MM.1S (cell line): ENCODE results near the gene TRNP1.

Experiments
- DNase-seq: peaks from one replicate; pipeline ENCODE4 v3.0.0-alpha.2; 2015
- H2AFZ ChIP-seq: fragments of 300-600 bp; sonication (generic); 2 replicates; pipeline ENCODE4 v1.6.0; 2016; ENCODE audit warnings: antibody characterized with exemption, low read length
- H3F3A ChIP-seq: fragments of 300-600 bp; sonication (generic); 2 replicates; pipeline ENCODE4 v1.6.1; 2016; ENCODE audit warnings: mild to moderate bottlenecking, antibody characterized with exemption, low read length, moderate library complexity, mixed read lengths; ENCODE audit not compliant: insufficient read depth
- H3K27ac ChIP-seq: fragments of 300-600 bp; sonication (generic); 2 replicates; pipeline ENCODE4 v1.5.1; 2016; ENCODE audit warnings: mild to moderate bottlenecking, low read length
- H3K27me3 ChIP-seq: fragments of 300-600 bp; sonication (generic); replicated peaks from 2 replicates; pipeline ENCODE4 v1.6.0; 2016; ENCODE audit warnings: low read length; ENCODE audit not compliant: insufficient read depth
- H3K36me3 ChIP-seq: fragments of 300-600 bp; sonication (generic); replicated peaks from 2 replicates; pipeline ENCODE4 v1.6.1; 2016; ENCODE audit warnings: mild to moderate bottlenecking, low read length, mixed read lengths; ENCODE audit not compliant: insufficient read depth
- H3K4me1 ChIP-seq: fragments of 300-600 bp; sonication (generic); 2 replicates; pipeline ENCODE4 v1.6.1; 2016; ENCODE audit warnings: low read length, mixed read lengths
- H3K4me2 ChIP-seq: fragments of 300-600 bp; sonication (generic); 2 replicates; pipeline ENCODE4 v1.6.0; 2016; ENCODE audit warnings: low read depth, low read length
- H3K4me3 ChIP-seq: fragments of 300-600 bp; sonication (generic); 2 replicates; pipeline ENCODE4 v1.5.1; 2016; ENCODE audit warnings: low read length, mixed read lengths
- H3K79me2 ChIP-seq: fragments of 300-600 bp; sonication (generic); 2 replicates; pipeline ENCODE4 v1.6.1; 2016; ENCODE audit warnings: mixed run types, low read length, mixed read lengths
- H3K9ac ChIP-seq: fragments of 300-600 bp; sonication (generic); 2 replicates; pipeline ENCODE4 v1.6.1; 2016; ENCODE audit warnings: low read length, mixed read lengths
- H3K9me2 ChIP-seq: fragments of 300-600 bp; sonication (generic); replicated peaks from 2 replicates; pipeline ENCODE4 v1.6.1; 2016; ENCODE audit warnings: mild to moderate bottlenecking, low read length, mixed read lengths; ENCODE audit not compliant: insufficient read depth
- H3K9me3 ChIP-seq: fragments of 300-600 bp; sonication (generic); replicated peaks from 2 replicates; pipeline ENCODE4 v1.6.1; 2016; ENCODE audit warnings: mild to moderate bottlenecking, low read length, mixed read lengths; ENCODE audit not compliant: insufficient read depth
- H4K20me1 ChIP-seq: fragments of 300-600 bp; sonication (generic); 2 replicates; pipeline ENCODE4 v1.6.1; 2016; ENCODE audit warnings: mild to moderate bottlenecking, low read length, moderate library complexity, mixed read lengths; ENCODE audit not compliant: insufficient read depth
- CTCF ChIP-seq: fragments of 300-600 bp; sonication (generic); IDR thresholded peaks from 2 replicates; pipeline ENCODE4 v1.5.1; 2016; ENCODE audit warnings: antibody characterized with exemption, low read length, mixed read lengths
- EZH2 ChIP-seq: fragments of 300-600 bp; sonication (generic); optimal IDR thresholded peaks from 2 replicates; pipeline ENCODE3; 2017; ENCODE audit warnings: low read depth, mild to moderate bottlenecking, antibody characterized with exemption, low read length, mixed read lengths
- EZH2phosphoT487 ChIP-seq: fragments of 300-600 bp; sonication (generic); IDR thresholded peaks from 2 replicates; pipeline ENCODE4 v1.6.1; 2018; ENCODE audit warnings: antibody characterized with exemption, low read length

TRNP1 gene

GRCh38 chr1:26999440-26999987, 6.0 kb downstream of the TRNP1 start:
- H3K27me3 ChIP-seq = peaks cover 43% of the 10 kb centered on the region
- H3K9me2 ChIP-seq = no peaks in the 10 kb centered on the region
- no peak overlapping the region for H2AFZ ChIP-seq
- no peaks in the 10 kb centered on the region for H3K79me2 ChIP-seq
- no peak overlapping the region for H3K9ac ChIP-seq
- H3K36me3 ChIP-seq = no peaks in the 10 kb centered on the region
- no peak overlapping the region for H3K27ac ChIP-seq
- H3F3A ChIP-seq = no peaks in the 10 kb centered on the region
- no peaks in the 10 kb centered on the region for H3K4me1 ChIP-seq
- no peak for DNase-seq
- no peaks in the 10 kb centered on the region for H3K9me3 ChIP-seq
- TF ChIP-seq EZH2phosphoT487 = no peak
- no peak for TF ChIP-seq CTCF
- no peak for TF ChIP-seq EZH2
- H3K4me2 ChIP-seq = no peak overlapping the region
- H3K4me3 ChIP-seq = no peak overlapping the region
- H4K20me1 ChIP-seq = no peaks in the 10 kb centered on the region

GRCh38 chr1:27000090-27000816, 6.8 kb downstream of the TRNP1 start:
- Histone ChIP-seq H3K9ac (no peak overlapping the region), H3K27ac (no peak overlapping the region), H3F3A (no peaks in the 10 kb centered on the region), H3K79me2 (no peaks in the 10 kb centered on the region), H3K4me1 (no peaks in the 10 kb centered on the region), H4K20me1 (no peaks in the 10 kb centered on the region), H3K27me3 (peaks cover 36% of the 10 kb centered on the region), H3K36me3 (no peaks in the 10 kb centered on the region), H3K9me3 (no peaks in the 10 kb centered on the region), H3K9me2 (no peaks in the 10 kb centered on the region), H2AFZ (no peak overlapping the region), H3K4me2 (no peak overlapping the region), H3K4me3 (no peak overlapping the region)
- TF ChIP-seq CTCF (no peak), EZH2phosphoT487 (no peak)
- no peak for DNase-seq

GRCh38 chr1:27000817-27001460, 7.4 kb downstream of the TRNP1 start:
- H3K9ac ChIP-seq = no peak overlapping the region
- no peaks in the 10 kb centered on the region for H3K79me2 ChIP-seq
- no peak for DNase-seq
- H3K4me2 ChIP-seq = no peak overlapping the region
- H3K27me3 ChIP-seq = peaks cover 30% of the 10 kb centered on the region
- no peak for TF ChIP-seq EZH2
- TF ChIP-seq CTCF = no peak
- no peak for TF ChIP-seq EZH2phosphoT487
- H3K9me3 ChIP-seq = no peaks in the 10 kb centered on the region
- H4K20me1 ChIP-seq = no peaks in the 10 kb centered on the region
- no peak overlapping the region for H3K27ac ChIP-seq
- no peak overlapping the region for H2AFZ ChIP-seq
- H3K4me1 ChIP-seq = no peaks in the 10 kb centered on the region
- H3K4me3 ChIP-seq = no peak overlapping the region
- H3K9me2 ChIP-seq = no peaks in the 10 kb centered on the region
- no peaks in the 10 kb centered on the region for H3F3A ChIP-seq
- no peaks in the 10 kb centered on the region for H3K36me3 ChIP-seq
